ENCODE data around the gene GDI1. TPM values are rescaled to one million over a fixed set of nuclear protein-coding genes. Genes with fewer than 3 reads are reported as not detected.

GDI1 gene
- total RNA-seq, 1 experiment from 2014 or later, result 52.7 TPM

DNA sequence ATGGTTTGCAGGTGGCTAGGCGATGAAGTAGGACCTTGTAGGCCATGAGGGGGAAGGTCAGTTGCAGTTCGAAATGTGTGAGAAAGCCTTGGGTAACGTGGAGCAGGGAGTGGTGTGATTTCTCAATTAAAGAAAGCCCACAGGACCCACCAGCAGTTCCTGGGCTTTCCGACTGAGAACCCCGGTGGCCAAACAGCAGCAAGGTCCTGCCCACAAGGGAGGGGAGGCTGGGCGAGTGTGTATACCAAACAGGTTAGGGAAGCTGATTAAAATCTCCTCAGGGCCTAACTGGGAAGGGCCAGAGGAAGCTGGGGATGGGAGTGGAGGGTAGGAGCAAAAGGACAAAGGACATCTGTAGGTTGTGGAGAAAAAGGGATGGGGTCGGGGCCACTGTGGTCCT is 6.0 kb upstream of the GDI1 start:
- H3K9ac ChIP-seq (ENCODE audit: low read length), result no peak overlapping the region
- H3K4me2 ChIP-seq (ENCODE audit: low read depth, low read length, poor library complexity, severe bottlenecking), result no peak overlapping the region
- no peaks in the 10 kb centered on the region for H3K9me2 ChIP-seq (replicated peaks; ENCODE audit: insufficient read depth, low read length)
- no peak overlapping the region for H3K27ac ChIP-seq (ENCODE audit: low read length)
- H3K4me1 ChIP-seq (ENCODE audit: low read length), result peaks cover 11% of the 10 kb centered on the region
- no peaks in the 10 kb centered on the region for H4K20me1 ChIP-seq (ENCODE audit: insufficient read depth, low read depth, low read length)
- H3K36me3 ChIP-seq (ENCODE audit: insufficient read depth, low read length), result no peaks in the 10 kb centered on the region
- H3K4me3 ChIP-seq (ENCODE audit: low read length), result no peak overlapping the region
- no peaks in the 10 kb centered on the region for H3K9me3 ChIP-seq (ENCODE audit: low read length)
- H3K27me3 ChIP-seq (ENCODE audit: low read length), result no peaks in the 10 kb centered on the region
- H2AFZ ChIP-seq (ENCODE audit: low read length), result no peak overlapping the region
- DNase-seq, result no peak
- H3K79me2 ChIP-seq (ENCODE audit: low read length), result peaks cover 16% of the 10 kb centered on the region

DNA sequence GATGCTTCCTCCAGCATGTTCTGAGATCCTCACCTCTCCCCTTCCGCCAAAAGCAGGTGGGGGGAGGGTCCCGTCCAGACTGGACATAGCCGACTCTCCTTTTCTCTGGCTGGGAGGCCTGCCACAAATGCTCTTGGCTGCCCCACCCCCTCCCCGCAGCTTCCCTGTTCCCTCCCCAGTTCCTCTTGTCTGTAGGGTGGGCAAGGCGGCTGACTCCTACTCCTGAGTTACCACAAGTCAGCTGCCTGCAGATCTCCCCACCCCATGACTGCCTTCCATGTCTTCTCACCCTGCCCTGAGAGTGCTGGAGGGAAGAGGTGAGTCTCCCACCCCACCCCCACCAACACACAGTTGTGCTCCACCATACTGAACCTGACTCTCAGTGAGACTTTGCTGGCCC is 5.6 kb upstream of the GDI1 start:
- no peaks in the 10 kb centered on the region for H3K9me3 ChIP-seq (ENCODE audit: low read length)
- H3K4me1 ChIP-seq (ENCODE audit: low read length), result peaks cover 12% of the 10 kb centered on the region
- H3K27me3 ChIP-seq (ENCODE audit: low read length), result no peaks in the 10 kb centered on the region
- no peak overlapping the region for H3K4me3 ChIP-seq (ENCODE audit: low read length)
- no peak overlapping the region for H2AFZ ChIP-seq (ENCODE audit: low read length)
- H3K9me2 ChIP-seq (replicated peaks; ENCODE audit: insufficient read depth, low read length), result no peaks in the 10 kb centered on the region
- peaks cover 16% of the 10 kb centered on the region for H3K79me2 ChIP-seq (ENCODE audit: low read length)
- no peaks in the 10 kb centered on the region for H3K36me3 ChIP-seq (ENCODE audit: insufficient read depth, low read length)
- H3K4me2 ChIP-seq (ENCODE audit: low read depth, low read length, poor library complexity, severe bottlenecking), result no peak overlapping the region
- DNase-seq, result no peak
- H4K20me1 ChIP-seq (ENCODE audit: insufficient read depth, low read depth, low read length), result no peaks in the 10 kb centered on the region
- H3K27ac ChIP-seq (ENCODE audit: low read length), result no peak overlapping the region
- H3K9ac ChIP-seq (ENCODE audit: low read length), result no peak overlapping the region

DNA sequence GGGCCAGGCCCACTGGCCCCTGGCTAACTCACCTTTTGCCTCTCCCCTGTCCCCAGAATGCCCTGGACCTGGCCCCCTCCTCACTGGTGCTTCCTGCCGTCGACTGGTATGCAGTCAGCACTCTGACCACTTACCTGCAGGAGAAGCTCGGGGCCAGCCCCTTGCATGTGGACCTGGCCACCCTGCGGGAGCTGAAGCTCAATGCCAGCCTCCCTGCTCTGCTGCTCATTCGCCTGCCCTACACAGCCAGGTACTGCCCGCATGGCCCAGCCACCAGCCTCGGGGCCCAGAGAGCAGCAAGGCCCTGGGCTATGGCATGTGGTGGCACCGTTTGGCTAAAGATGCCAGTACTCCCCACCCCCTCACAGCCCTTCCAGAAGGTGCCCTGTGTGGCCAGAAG is 4.7 kb upstream of the GDI1 start:
- H2AFZ ChIP-seq (ENCODE audit: low read length), result no peak overlapping the region

DNA sequence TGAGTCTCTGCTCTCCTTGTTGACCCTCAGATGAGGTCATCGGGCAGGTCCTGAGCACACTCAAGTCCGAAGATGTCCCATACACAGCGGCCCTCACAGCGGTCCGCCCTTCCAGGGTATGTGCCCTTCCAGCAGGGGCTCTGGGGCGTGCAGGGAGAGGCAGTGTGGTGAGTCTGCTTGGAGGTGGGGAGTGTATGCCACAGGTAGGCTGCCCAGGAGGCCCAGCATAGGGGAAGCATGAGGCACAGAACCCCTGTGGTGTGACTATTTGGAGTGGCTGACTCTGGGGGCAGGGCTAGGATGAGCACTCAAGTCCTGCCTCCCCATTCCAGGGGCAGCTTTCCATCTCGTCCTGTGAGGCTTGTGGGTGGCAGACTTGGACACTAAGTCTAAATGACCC is 3.3 kb upstream of the GDI1 start:
- Histone ChIP-seq H4K20me1 (ENCODE audit: insufficient read depth, low read depth, low read length) (peaks cover 2% of the 10 kb centered on the region; the same call in 1 of the 2 replicates), H3K4me1 (ENCODE audit: low read length) (peaks cover 15% of the 10 kb centered on the region), H3K9me2 (replicated peaks; ENCODE audit: insufficient read depth, low read length) (no peaks in the 10 kb centered on the region), H3K27ac (ENCODE audit: low read length) (no peak overlapping the region), H3K9ac (ENCODE audit: low read length) (no peak overlapping the region), H3K9me3 (ENCODE audit: low read length) (no peaks in the 10 kb centered on the region), H3K79me2 (ENCODE audit: low read length) (peaks cover 28% of the 10 kb centered on the region), H3K4me2 (ENCODE audit: low read depth, low read length, poor library complexity, severe bottlenecking) (no peak overlapping the region), H3K36me3 (ENCODE audit: insufficient read depth, low read length) (no peaks in the 10 kb centered on the region), H3K4me3 (ENCODE audit: low read length) (no peak overlapping the region), H3K27me3 (ENCODE audit: low read length) (no peaks in the 10 kb centered on the region), H2AFZ (ENCODE audit: low read length) (no peak overlapping the region)
- DNase-seq, result no peak

More for the DNA sequence above, 4.7 kb upstream of the GDI1 start:
- Histone ChIP-seq H3K9ac (ENCODE audit: low read length) (no peak overlapping the region), H3K36me3 (ENCODE audit: insufficient read depth, low read length) (no peaks in the 10 kb centered on the region), H3K27ac (ENCODE audit: low read length) (no peak overlapping the region), H3K4me1 (ENCODE audit: low read length) (peaks cover 14% of the 10 kb centered on the region), H3K4me2 (ENCODE audit: low read depth, low read length, poor library complexity, severe bottlenecking) (no peak overlapping the region), H3K27me3 (ENCODE audit: low read length) (no peaks in the 10 kb centered on the region), H3K4me3 (ENCODE audit: low read length) (no peak overlapping the region), H3K9me3 (ENCODE audit: low read length) (no peaks in the 10 kb centered on the region), H3K9me2 (replicated peaks; ENCODE audit: insufficient read depth, low read length) (no peaks in the 10 kb centered on the region), H3K79me2 (ENCODE audit: low read length) (peaks cover 18% of the 10 kb centered on the region), H4K20me1 (ENCODE audit: insufficient read depth, low read depth, low read length) (no peaks in the 10 kb centered on the region)
- no peak for DNase-seq

DNA sequence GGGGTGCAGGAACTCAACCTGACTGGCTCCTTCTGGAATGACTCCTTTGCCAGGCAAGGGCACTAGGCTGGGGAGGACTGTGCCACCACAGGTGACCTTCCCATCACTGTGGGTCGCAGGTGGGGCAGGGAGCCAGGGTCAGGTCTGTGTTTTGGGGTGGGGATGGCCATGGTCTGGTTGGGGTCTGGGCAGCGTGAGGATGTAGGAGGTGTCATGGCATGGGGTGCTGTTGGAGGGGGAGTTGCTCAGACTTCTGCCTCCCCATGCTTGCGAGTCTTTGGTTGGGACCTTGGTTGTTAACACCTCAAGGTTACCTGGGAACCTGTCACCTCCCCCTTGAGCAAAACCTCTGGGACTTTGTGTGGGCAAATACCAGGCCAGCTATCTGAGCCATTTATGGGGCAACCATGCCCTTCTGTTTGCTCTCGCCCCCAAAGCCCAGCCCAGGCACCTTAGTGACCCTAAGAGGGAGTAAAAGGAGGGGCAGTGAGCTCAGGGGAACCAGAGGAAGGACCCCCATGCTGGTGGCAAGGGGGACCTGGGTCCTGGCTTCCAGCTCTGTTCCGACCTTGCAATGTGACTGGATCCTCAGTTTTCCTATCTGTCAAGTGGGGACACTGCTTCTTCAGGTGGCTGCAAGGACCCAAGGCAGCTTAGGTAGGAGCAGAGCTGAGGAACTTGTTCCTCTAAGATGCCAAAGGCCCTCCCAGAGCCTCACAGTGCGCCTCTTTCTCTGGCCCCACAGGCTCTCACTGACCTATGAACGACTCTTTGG is 2.4 kb upstream of the GDI1 start:
- Histone ChIP-seq H3K4me3 (ENCODE audit: low read length) (no peak overlapping the region), H3K9ac (ENCODE audit: low read length) (no peak overlapping the region), H3K27me3 (ENCODE audit: low read length) (no peaks in the 10 kb centered on the region), H3K9me3 (ENCODE audit: low read length) (no peaks in the 10 kb centered on the region), H3K4me1 (ENCODE audit: low read length) (peaks cover 14% of the 10 kb centered on the region), H3K79me2 (ENCODE audit: low read length) (peaks cover 24% of the 10 kb centered on the region), H4K20me1 (ENCODE audit: insufficient read depth, low read depth, low read length) (peaks cover 7% of the 10 kb centered on the region; the same call in 1 of the 2 replicates), H2AFZ (ENCODE audit: low read length) (no peak overlapping the region), H3K4me2 (ENCODE audit: low read depth, low read length, poor library complexity, severe bottlenecking) (no peak overlapping the region), H3K9me2 (replicated peaks; ENCODE audit: insufficient read depth, low read length) (no peaks in the 10 kb centered on the region), H3K36me3 (ENCODE audit: insufficient read depth, low read length) (no peaks in the 10 kb centered on the region), H3K27ac (ENCODE audit: low read length) (no peak overlapping the region)
- no peak for DNase-seq

DNA sequence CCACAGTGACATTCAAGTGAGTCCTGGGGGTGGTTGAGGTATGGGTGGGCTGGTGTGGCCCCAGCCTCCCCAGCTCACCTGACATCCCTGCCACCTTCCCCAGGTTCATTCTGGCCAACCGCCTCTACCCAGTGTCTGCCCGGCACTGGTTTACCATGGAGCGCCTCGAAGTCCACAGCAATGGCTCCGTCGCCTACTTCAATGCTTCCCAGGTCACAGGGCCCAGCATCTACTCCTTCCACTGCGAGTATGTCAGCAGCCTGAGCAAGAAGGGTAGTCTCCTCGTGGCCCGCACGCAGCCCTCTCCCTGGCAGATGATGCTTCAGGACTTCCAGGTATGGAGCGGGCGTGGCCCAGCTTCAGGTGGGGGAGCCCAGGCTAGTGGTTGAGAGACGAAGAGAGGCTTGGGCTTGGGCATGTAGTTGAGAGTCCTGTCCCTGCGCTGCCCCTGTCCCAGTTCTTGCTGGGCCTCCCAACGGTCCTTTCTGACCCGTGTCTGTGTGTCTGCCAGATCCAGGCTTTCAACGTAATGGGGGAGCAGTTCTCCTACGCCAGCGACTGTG is 1.7 kb upstream of the GDI1 start:
- DNase-seq, result no peak
- Histone ChIP-seq H3K79me2 (ENCODE audit: low read length) (peaks cover 21% of the 10 kb centered on the region), H3K4me3 (ENCODE audit: low read length) (no peak overlapping the region), H3K9me2 (replicated peaks; ENCODE audit: insufficient read depth, low read length) (no peaks in the 10 kb centered on the region), H3K9ac (ENCODE audit: low read length) (no peak overlapping the region), H3K27ac (ENCODE audit: low read length) (no peak overlapping the region), H3K36me3 (ENCODE audit: insufficient read depth, low read length) (no peaks in the 10 kb centered on the region), H3K4me2 (ENCODE audit: low read depth, low read length, poor library complexity, severe bottlenecking) (no peak overlapping the region), H3K4me1 (ENCODE audit: low read length) (peaks cover 11% of the 10 kb centered on the region), H3K27me3 (ENCODE audit: low read length) (no peaks in the 10 kb centered on the region), H4K20me1 (ENCODE audit: insufficient read depth, low read depth, low read length) (peaks cover 7% of the 10 kb centered on the region; the same call in 1 of the 2 replicates), H3K9me3 (ENCODE audit: low read length) (no peaks in the 10 kb centered on the region), H2AFZ (ENCODE audit: low read length) (no peak overlapping the region)

DNA sequence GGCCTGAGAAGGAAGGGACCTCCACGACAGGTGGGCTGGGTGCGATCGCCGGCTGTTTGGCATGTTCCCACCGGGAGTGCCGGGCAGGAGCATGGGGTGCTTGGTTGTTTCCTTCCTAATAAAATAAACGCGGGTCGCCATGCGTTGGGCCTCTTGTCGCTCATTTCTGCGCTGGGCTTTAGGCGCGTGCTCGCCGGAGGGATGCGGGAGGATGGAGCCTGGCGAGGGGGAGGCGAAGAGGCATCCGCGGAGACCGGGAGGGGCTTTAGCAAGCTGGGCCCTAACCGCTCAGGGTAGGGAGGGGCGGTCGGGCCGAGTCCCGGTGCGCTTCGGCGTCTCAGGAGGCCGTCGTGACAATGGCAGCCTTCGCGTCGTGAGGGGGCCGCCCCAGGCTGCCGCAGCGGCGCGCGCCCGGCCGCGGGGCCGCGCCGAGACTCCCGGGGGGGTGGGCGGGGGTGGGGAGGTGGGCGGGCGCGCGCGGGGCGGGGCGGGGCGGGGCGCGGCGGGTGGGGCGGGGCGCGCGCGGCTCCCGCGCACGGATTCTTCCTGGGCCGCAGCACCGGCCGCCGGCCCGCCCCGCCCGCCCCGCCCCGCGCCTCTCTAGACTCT is 476 bp upstream of the GDI1 start:
- Histone ChIP-seq H3K9me3 (ENCODE audit: low read length) (no peaks in the 10 kb centered on the region), H3K4me1 (ENCODE audit: low read length) (peaks cover 11% of the 10 kb centered on the region), H3K79me2 (ENCODE audit: low read length) (peaks cover 21% of the 10 kb centered on the region), H3K27me3 (ENCODE audit: low read length) (no peaks in the 10 kb centered on the region), H3K36me3 (ENCODE audit: insufficient read depth, low read length) (no peaks in the 10 kb centered on the region), H2AFZ (ENCODE audit: low read length) (no peak overlapping the region), H3K27ac (ENCODE audit: low read length) (no peak overlapping the region), H3K9me2 (replicated peaks; ENCODE audit: insufficient read depth, low read length) (no peaks in the 10 kb centered on the region), H3K4me2 (ENCODE audit: low read depth, low read length, poor library complexity, severe bottlenecking) (no peak overlapping the region), H3K4me3 (ENCODE audit: low read length) (peak overlapping the region; percentile 71; the same call in 1 of the 2 replicates), H4K20me1 (ENCODE audit: insufficient read depth, low read depth, low read length) (peaks cover 7% of the 10 kb centered on the region; the same call in 1 of the 2 replicates), H3K9ac (ENCODE audit: low read length) (peak overlapping the region; percentile 85)
- peak; percentile 66 for DNase-seq

Measured in Karpas-422 (cell line).